Smooth muscle cell (in vitro differentiated cells): ENCODE data around the gene GPD2. TPM values are rescaled to one million over a fixed set of nuclear protein-coding genes. Genes with fewer than 3 reads are reported as not detected.

Experiments used
- DNase-seq: peaks from one replicate; lab custom pipeline; 2025; ENCODE audit not compliant: unreplicated experiment; lab: John Stamatoyannopoulos, UW
- H2AFZ ChIP-seq: fragments of 200-600 bp; sonication (generic); 2 replicates; pipeline ENCODE4 v1.6.0; 2016; ENCODE audit warnings: antibody characterized with exemption, low read depth, mild to moderate bottlenecking
- H3F3A ChIP-seq: fragments of 200-600 bp; sonication (generic); 2 replicates; pipeline ENCODE4 v1.6.0; 2017; ENCODE audit warnings: antibody characterized with exemption, low read depth
- H3K27ac ChIP-seq: fragments of 200-600 bp; sonication (generic); 2 replicates; pipeline ENCODE4 v1.5.1; 2016; ENCODE audit warnings: low read depth, mild to moderate bottlenecking
- H3K27me3 ChIP-seq: fragments of 200-600 bp; sonication (generic); 2 replicates; pipeline ENCODE4 v1.6.1; 2016; ENCODE audit warnings: low read depth, mild to moderate bottlenecking
- H3K36me3 ChIP-seq: fragments of 200-600 bp; sonication (generic); 2 replicates; pipeline ENCODE4 v1.5.1; 2016; ENCODE audit warnings: low read depth
- H3K4me1 ChIP-seq: fragments of 200-600 bp; sonication (generic); 2 replicates; pipeline ENCODE4 v1.5.1; 2016; ENCODE audit warnings: low read depth
- H3K4me2 ChIP-seq: fragments of 200-600 bp; sonication (generic); 2 replicates; pipeline ENCODE4 v1.6.0; 2016; ENCODE audit warnings: mild to moderate bottlenecking
- H3K4me3 ChIP-seq: fragments of 200-600 bp; sonication (generic); 2 replicates; pipeline ENCODE4 v1.5.1; 2016; ENCODE audit warnings: mild to moderate bottlenecking
- H3K79me2 ChIP-seq: fragments of 200-600 bp; sonication (generic); 2 replicates; pipeline ENCODE4 v1.6.0; 2016; ENCODE audit warnings: low read depth, mild to moderate bottlenecking
- H3K9ac ChIP-seq: fragments of 200-600 bp; sonication (generic); 2 replicates; pipeline ENCODE4 v1.6.0; 2016; ENCODE audit warnings: low read depth
- H3K9me3 ChIP-seq: fragments of 200-600 bp; sonication (generic); replicated peaks from 2 replicates; pipeline ENCODE4 v1.5.1; 2016; ENCODE audit warnings: low read depth
- H4K20me1 ChIP-seq: fragments of 200-600 bp; sonication (generic); 2 replicates; pipeline ENCODE4 v1.6.0; 2016; ENCODE audit warnings: low read depth
- WGBS: methylation state at CpG from one replicate; pipeline ENCODE4 v1.1.7; 2016; ENCODE audit warnings: low lambda C conversion rate; 5-methylcytosine and 5-hydroxymethylcytosine counted together
- polyA plus RNA-seq: library from polyadenylated mRNA; unstranded; fragments of >200 nt; fragmentation: Nextera tagmentation; extraction: Ambion mirVana; gene quantifications from 2 replicates; pipeline ENCODE4 v1.2.1, GENCODE V29; 2016
- total RNA-seq: library from RNA; depleted of rRNA; stranded (reverse); fragments of >200 nt; gene quantifications from 2 replicates; pipeline ENCODE4 v1.2.3, GENCODE V29; 2014
- TF ChIP-seq, protein P1 (sequence below): fragments of 200-600 bp; sonication (generic); IDR thresholded peaks from 2 replicates; pipeline ENCODE4 v1.5.1; 2017; ENCODE audit warnings: borderline replicate concordance, mild to moderate bottlenecking, antibody characterized with exemption; ENCODE audit not compliant: insufficient read depth, poor library complexity, severe bottlenecking

Gene GPD2
- total and polyA plus RNA-seq, 2 experiments from 2014 or later, result 5.6 to 25.8 TPM

DNA sequence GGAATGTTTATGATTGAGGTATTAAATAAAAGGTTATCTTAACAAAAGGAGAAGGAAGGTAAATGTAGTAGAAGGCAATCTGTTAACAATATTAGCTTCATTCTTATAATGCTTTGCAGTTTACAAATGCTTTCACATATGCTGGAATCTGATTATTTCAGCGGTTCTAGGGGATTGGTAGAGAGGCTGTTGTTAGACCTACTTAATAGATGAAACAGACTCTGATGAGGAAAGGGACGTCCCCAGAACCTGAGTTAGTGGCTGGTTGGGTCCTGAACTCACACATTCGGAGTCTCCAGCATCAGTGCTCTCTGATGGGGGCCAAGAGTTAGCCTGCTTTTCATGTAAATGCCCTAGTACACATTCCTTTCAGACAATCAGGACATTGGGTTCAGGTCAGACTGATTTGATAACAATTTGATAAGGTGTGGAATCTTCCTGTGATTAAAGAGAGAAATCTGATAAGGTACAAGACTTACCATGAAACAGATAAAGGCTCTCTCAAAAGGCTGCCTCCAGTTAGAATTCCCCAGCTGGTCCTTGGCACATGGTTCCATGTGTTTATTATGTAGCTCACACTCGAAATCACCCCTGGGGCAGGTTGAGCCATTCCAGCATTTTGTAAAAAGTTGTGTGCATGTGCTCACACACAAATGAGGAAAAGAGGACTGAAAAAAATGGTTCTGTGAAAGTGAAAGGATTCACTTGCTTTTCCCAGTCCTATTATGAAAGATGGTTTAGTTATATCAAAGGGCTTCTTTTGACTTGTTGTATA, 103.1 kb downstream of the GPD2 start:
- TF ChIP-seq, protein P1, sequence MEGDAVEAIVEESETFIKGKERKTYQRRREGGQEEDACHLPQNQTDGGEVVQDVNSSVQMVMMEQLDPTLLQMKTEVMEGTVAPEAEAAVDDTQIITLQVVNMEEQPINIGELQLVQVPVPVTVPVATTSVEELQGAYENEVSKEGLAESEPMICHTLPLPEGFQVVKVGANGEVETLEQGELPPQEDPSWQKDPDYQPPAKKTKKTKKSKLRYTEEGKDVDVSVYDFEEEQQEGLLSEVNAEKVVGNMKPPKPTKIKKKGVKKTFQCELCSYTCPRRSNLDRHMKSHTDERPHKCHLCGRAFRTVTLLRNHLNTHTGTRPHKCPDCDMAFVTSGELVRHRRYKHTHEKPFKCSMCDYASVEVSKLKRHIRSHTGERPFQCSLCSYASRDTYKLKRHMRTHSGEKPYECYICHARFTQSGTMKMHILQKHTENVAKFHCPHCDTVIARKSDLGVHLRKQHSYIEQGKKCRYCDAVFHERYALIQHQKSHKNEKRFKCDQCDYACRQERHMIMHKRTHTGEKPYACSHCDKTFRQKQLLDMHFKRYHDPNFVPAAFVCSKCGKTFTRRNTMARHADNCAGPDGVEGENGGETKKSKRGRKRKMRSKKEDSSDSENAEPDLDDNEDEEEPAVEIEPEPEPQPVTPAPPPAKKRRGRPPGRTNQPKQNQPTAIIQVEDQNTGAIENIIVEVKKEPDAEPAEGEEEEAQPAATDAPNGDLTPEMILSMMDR, result no peak
- no peak for DNase-seq
- Histone ChIP-seq H3K4me2 (no peak overlapping the region), H3K9me3 (no peaks in the 10 kb centered on the region), H2AFZ (no peak overlapping the region), H3K4me3 (no peak overlapping the region), H3K27me3 (no peaks in the 10 kb centered on the region), H4K20me1 (no peaks in the 10 kb centered on the region), H3K36me3 (no peaks in the 10 kb centered on the region), H3K27ac (no peak overlapping the region), H3K79me2 (no peaks in the 10 kb centered on the region), H3K4me1 (no peaks in the 10 kb centered on the region), H3F3A (no peaks in the 10 kb centered on the region), H3K9ac (no peak overlapping the region)
- WGBS, result 93% methylated on average over 4 of the region's 4 CpGs

DNA sequence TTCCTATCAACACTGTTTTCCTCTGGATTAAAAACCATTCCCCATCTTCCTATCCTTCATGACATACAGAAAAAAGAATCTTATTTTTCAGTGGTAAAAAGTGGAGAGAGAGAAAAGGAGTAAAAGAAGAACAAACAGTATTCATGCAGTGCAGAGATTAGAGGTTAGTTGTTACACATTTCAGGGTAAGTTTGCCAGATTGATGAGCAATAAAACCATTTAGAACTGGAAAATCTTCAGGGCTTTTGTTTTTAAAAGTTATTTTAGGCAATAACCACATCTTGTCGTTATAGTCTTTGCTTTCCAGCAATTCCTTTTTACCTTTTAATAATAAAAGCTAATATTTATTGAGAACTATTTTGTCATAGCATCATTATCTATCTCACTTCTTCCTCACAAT, 104.5 kb downstream of the GPD2 start:
- H3K27me3 ChIP-seq, result no peaks in the 10 kb centered on the region
- no peaks in the 10 kb centered on the region for H3K36me3 ChIP-seq
- H2AFZ ChIP-seq, result no peak overlapping the region
- H3K4me3 ChIP-seq, result no peak overlapping the region
- no peak overlapping the region for H3K9ac ChIP-seq
- H3K4me1 ChIP-seq, result no peaks in the 10 kb centered on the region
- H3K4me2 ChIP-seq, result no peak overlapping the region
- no peak overlapping the region for H3K27ac ChIP-seq
- no peaks in the 10 kb centered on the region for H3F3A ChIP-seq
- no peak for DNase-seq
- WGBS, result 81% methylated on average over 1 of the region's 1 CpG
- H3K9me3 ChIP-seq, result no peaks in the 10 kb centered on the region
- H4K20me1 ChIP-seq, result no peaks in the 10 kb centered on the region
- TF ChIP-seq, protein P1, result no peak
- no peaks in the 10 kb centered on the region for H3K79me2 ChIP-seq

DNA sequence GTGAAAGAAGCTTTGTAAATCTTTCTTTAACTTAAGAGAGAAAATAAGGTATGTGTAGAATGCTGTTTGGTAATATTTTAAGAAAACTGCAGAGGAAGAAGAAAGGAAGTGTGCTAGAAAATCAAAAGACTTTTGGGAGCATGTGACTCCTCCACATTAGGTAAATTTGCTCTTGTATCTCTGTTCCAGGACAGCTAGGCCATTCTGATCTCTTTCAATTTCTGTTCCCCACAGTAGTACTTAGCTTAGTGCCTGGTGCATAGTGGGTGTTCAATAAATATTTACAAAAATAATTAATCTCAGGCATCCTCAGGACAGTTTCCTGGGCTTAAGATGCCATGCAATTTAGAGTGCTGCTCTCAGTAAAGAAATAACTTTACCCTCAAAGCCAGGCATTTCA, 105.0 kb downstream of the GPD2 start:
- H2AFZ ChIP-seq, result no peak overlapping the region
- no peak overlapping the region for H3K27ac ChIP-seq
- no peaks in the 10 kb centered on the region for H3F3A ChIP-seq
- TF ChIP-seq, protein P1, result no peak
- H3K4me2 ChIP-seq, result no peak overlapping the region
- no peak overlapping the region for H3K4me3 ChIP-seq
- no peaks in the 10 kb centered on the region for H3K27me3 ChIP-seq
- DNase-seq, result no peak
- H3K9me3 ChIP-seq, result no peaks in the 10 kb centered on the region
- H3K9ac ChIP-seq, result no peak overlapping the region
- H3K4me1 ChIP-seq, result no peaks in the 10 kb centered on the region
- no peaks in the 10 kb centered on the region for H3K79me2 ChIP-seq
- H3K36me3 ChIP-seq, result no peaks in the 10 kb centered on the region
- H4K20me1 ChIP-seq, result no peaks in the 10 kb centered on the region

DNA sequence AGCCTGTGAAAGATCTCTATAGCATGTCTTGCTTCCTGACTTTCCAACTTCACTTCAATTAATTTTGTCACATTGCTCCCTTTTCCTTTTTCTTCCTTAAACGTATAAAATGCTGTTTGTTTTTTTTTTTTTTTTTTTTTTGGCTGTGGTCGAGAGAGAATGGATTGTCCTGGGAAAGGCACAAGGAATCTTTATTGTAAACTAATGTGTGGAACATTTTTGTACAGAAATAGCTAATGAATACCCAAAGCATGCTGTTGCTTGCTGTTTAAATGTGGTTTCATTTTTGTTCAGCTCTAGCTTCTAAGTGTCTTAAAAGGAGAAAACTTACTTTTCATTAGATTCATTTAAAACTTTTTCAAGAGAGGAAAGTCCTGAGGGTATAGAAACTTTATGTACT, 105.5 kb downstream of the GPD2 start:
- Histone ChIP-seq H3K4me1 (no peaks in the 10 kb centered on the region), H3K27ac (no peak overlapping the region), H3K79me2 (no peaks in the 10 kb centered on the region), H3K27me3 (no peaks in the 10 kb centered on the region), H3K4me2 (no peak overlapping the region), H3K9ac (no peak overlapping the region), H3F3A (no peaks in the 10 kb centered on the region), H3K36me3 (no peaks in the 10 kb centered on the region), H4K20me1 (no peaks in the 10 kb centered on the region), H3K9me3 (no peaks in the 10 kb centered on the region), H3K4me3 (no peak overlapping the region), H2AFZ (no peak overlapping the region)
- 77% methylated on average over 2 of the region's 2 CpGs for WGBS
- TF ChIP-seq, protein P1, result no peak
- DNase-seq, result no peak
